ENCODE measurements around the gene GADD45GIP1.

The GADD45GIP1 gene

DNA sequence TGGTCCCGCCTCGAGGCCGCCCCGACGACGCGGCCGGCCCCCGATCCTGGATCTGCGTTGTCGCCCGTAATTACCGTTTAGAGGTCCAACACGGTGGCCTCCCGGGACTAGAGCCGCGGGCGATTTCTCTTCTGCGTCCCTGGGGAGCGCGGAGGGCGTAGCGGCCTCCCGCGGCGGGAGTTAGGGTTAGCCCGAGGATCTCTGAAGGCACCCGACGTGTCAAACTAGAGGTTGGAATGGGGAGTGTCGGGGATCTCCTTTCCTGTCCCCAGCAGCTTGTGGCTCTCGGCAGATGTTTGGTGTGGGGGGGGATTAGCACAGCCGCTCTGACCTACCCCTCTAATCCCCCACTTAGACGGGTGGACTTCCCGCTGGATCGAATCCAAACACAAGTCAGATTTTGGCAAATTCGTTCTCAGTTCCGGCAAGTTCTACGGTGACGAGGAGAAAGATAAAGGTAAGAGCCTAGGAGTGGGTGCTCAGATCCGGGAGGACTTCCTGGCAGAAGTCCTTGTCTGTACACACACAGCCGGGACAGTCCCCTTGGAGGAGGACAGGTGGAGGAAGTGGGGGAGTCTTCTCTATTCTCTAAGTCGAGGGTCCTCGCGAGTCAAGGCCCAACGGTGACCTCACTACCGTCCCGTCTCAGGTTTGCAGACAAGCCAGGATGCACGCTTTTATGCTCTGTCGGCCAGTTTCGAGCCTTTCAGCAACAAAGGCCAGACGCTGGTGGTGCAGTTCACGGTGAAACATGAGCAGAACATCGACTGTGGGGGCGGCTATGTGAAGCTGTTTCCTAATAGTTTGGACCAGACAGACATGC, 18.0 kb downstream of the GADD45GIP1 start:
- TF ChIP-seq, protein P1, sequence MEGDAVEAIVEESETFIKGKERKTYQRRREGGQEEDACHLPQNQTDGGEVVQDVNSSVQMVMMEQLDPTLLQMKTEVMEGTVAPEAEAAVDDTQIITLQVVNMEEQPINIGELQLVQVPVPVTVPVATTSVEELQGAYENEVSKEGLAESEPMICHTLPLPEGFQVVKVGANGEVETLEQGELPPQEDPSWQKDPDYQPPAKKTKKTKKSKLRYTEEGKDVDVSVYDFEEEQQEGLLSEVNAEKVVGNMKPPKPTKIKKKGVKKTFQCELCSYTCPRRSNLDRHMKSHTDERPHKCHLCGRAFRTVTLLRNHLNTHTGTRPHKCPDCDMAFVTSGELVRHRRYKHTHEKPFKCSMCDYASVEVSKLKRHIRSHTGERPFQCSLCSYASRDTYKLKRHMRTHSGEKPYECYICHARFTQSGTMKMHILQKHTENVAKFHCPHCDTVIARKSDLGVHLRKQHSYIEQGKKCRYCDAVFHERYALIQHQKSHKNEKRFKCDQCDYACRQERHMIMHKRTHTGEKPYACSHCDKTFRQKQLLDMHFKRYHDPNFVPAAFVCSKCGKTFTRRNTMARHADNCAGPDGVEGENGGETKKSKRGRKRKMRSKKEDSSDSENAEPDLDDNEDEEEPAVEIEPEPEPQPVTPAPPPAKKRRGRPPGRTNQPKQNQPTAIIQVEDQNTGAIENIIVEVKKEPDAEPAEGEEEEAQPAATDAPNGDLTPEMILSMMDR (IDR thresholded peaks at IDR 0.05; ENCODE audit: low read depth, low read length), result peak; percentile 11
- H3K4me3 ChIP-seq (replicated peaks in 1 of 2; ENCODE audit: low read depth in 2 of 2, low read length in 2 of 2), result peak overlapping the region; percentile 100
- DNase-seq (ENCODE audit: low read depth in 2 of 2), result peak; percentile 54 to 56

DNA sequence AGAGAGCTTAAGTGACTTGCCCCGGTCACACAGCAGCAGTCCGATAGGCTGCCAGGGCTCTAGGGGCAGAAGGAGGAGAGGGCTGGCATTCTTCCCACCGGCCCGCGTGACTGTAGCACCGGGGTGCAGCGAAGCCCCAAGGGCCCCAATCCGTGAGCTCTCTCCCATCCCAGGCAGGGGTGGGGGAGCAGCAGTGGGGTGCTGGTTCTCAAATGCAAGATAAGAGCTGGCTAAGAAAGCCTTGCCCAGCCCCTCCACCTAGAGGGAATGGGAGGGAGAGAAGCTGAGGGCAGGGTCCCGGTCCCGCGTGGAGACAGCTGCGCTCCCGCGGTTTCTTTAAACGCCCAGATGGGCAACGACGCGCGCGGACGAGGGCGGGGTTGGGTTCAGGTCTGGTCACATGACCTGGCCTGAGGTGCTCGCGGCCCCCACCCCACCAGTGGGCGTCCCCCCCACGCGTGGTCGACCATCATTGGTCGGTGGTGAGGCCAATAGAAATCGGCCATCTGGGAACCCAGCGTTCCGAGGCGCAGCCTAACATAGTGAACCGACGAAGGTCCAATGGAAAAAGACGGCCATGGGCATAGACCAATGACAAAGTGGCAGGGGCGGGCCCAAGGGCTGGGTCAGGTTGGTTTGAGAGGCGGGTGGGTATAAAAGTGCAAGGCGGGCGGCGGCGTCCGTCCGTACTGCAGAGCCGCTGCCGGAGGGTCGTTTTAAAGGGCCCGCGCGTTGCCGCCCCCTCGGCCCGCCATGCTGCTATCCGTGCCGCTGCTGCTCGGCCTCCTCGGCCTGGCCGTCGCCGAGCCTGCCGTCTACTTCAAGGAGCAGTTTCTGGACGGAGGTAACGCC, 18.9 kb downstream of the GADD45GIP1 start, which contains the start of gene CALR:
TSS of gene CALR (plus strand) at position 683 of the 852 bp plus-strand sequence. CDS start at position 754, 71 bp downstream.
- H3K4me3 ChIP-seq (replicated peaks in 1 of 2; ENCODE audit: low read depth in 2 of 2, low read length in 2 of 2), result peak within 1 kb of the TSS; percentile 100
- DNase-seq (ENCODE audit: low read depth in 2 of 2), result peak; percentile 100
- TF ChIP-seq, protein P1 (IDR thresholded peaks at IDR 0.05; ENCODE audit: low read depth, low read length), result no peak

DNA sequence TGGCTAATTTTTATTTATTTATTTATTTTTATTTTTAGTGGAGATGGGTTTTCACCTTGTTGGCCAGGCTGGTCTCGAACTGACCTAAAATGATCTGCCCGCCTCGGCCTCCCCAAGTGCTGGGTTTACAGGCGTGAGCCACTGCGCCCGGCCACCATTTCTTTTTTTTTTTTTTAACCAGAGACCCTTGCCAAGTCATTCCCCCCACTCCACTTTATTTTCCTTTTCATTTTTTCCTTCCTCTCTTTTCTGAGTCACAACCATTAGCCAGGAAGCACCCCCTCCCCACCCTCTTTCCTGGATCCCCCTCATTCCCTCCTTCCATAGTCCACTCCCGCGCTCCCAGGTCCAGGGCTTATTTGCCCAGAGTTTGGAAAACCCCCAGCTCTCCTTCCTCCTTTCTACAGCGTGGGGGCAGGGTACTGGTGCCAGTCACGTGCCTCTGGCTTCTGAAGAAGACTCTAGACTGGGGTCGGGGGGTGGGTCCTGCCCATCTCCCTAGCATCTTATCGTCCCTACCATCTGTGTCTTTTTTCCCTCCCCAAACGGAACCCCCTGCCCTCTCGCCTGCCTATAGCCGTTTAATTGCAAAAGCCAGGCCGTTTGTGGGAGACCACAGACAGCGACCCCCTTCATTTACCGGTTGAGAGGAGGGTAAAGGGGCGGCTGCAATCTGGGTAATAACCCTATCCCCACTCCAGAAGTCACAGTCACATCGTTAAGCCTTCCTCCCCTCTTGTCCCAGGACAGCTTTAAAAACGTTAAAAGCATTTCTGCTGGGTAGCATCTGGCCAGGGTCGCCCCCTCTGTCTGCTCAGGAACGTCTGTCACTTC, 19.7 kb downstream of the GADD45GIP1 start:
- no peak for DNase-seq (ENCODE audit: low read depth in 2 of 2)
- TF ChIP-seq, protein P1 (IDR thresholded peaks at IDR 0.05; ENCODE audit: low read depth, low read length), result no peak
- H3K4me3 ChIP-seq (replicated peaks in 1 of 2; ENCODE audit: low read depth in 2 of 2, low read length in 2 of 2), result peak overlapping the region; percentile 54 to 60

DNA sequence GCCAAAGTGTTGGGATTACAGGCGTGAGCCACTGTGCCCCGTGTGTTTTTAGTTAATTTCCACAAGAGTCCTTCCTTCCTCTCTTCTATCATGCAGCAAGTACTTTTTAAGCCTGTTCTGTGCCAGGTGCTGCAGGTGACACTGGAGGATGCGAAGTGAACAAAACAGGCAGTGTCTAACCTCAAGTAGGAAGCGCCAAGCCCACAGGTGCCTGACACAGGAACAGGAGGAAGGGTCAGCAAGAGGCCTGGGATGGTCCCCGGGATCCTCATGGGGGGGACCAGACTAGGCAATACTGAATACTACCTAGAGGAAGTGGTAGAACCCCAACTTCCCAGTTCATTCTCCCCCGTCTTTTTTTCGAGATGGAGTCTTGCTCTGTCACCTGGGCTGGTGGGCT, 20.4 kb downstream of the GADD45GIP1 start:
- TF ChIP-seq, protein P1 (IDR thresholded peaks at IDR 0.05; ENCODE audit: low read depth, low read length), result no peak
- H3K4me3 ChIP-seq (replicated peaks in 1 of 2; ENCODE audit: low read depth in 2 of 2, low read length in 2 of 2), result no peak overlapping the region
- DNase-seq (ENCODE audit: low read depth in 2 of 2), result no peak

DNA sequence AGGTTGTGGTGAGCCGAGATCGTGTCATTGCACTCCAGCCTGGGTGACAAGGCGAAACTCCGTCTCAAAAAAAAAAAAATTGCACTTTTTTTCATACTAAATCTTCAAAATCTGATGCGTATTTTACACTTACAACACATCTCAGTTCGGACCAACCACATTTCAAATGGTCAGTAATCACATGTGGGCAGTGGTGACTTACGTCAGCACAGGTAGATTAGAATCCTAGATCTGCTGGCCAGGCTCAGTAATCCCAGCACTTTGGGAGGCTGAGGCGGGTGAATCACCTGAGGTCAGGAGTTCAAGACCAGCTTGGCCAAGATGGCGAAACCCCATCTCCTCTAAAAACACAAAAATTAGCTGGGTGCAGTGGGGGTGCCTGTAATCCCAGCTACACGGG, 22.0 kb downstream of the GADD45GIP1 start:
- no peak for DNase-seq (ENCODE audit: low read depth in 2 of 2)
- TF ChIP-seq, protein P1 (IDR thresholded peaks at IDR 0.05; ENCODE audit: low read depth, low read length), result no peak
- no peak overlapping the region for H3K4me3 ChIP-seq (replicated peaks in 1 of 2; ENCODE audit: low read depth in 2 of 2, low read length in 2 of 2)
